Omental fat pad (tissue), 4 donors: ENCODE data around the gene DDX20. TPM values are rescaled to one million over a fixed set of nuclear protein-coding genes. Genes with fewer than 3 reads are reported as not detected.

Source experiments
- ATAC-seq: fragments of 150-250 bp; one replicate; pipeline ENCODE4 v1.9.1; 2016; ENCODE audit warnings: mild to moderate bottlenecking, moderate library complexity; ENCODE audit not compliant: low FRiP score
- DNase-seq: peaks from one replicate; pipeline ENCODE4 v3.0.0-alpha.2; 2019; ENCODE audit warnings: low spot score
- total RNA-seq, 4 donors: library from RNA; depleted of rRNA; stranded (reverse); fragments of >200 nt; gene quantifications; one replicate each; pipeline ENCODE4 v1.1.0, GENCODE V29; 2016
- TF ChIP-seq, protein P1 (sequence below), 3 donors: fragments of 450-650 bp; IDR thresholded peaks; one replicate each; pipeline ENCODE4 v1.5.1; 2016 to 2017; ENCODE audit warnings: antibody characterized with exemption in 3 of 3, mild to moderate bottlenecking in 3 of 3, moderate library complexity in 2 of 3

Gene DDX20
- total RNA-seq, 4 donors from 2014 or later, result 12.8 to 24.7 (median 21.3) TPM

DNA sequence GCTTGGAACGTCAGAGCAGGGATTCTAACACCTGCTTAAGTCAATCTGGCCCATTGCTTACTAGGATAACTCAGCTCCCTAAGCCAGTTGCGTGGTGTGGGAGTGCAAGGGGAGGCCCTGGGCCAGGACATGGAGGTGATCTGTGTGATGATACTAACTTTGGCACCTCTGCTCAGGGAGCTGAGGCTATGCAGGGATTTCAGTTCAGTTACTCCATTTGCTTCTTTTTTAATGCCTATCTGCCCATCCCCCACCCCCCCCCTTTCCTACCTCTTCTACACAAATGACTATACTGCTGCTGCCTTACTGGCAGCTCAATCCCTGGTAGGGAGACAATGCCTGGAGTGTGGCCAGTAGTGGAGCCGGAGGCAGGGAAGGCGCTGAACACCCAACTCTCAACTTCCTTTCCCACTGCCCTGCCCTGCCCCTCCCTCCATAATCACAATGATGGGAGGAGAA lies 36.0 kb upstream of the DDX20 start:
- no peak for DNase-seq
- TF ChIP-seq, protein P1, sequence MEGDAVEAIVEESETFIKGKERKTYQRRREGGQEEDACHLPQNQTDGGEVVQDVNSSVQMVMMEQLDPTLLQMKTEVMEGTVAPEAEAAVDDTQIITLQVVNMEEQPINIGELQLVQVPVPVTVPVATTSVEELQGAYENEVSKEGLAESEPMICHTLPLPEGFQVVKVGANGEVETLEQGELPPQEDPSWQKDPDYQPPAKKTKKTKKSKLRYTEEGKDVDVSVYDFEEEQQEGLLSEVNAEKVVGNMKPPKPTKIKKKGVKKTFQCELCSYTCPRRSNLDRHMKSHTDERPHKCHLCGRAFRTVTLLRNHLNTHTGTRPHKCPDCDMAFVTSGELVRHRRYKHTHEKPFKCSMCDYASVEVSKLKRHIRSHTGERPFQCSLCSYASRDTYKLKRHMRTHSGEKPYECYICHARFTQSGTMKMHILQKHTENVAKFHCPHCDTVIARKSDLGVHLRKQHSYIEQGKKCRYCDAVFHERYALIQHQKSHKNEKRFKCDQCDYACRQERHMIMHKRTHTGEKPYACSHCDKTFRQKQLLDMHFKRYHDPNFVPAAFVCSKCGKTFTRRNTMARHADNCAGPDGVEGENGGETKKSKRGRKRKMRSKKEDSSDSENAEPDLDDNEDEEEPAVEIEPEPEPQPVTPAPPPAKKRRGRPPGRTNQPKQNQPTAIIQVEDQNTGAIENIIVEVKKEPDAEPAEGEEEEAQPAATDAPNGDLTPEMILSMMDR (IDR thresholded peaks at IDR 0.05), result no peak
- ATAC-seq, result no peak

- ATAC-seq (no peak), DNase-seq (no peak)
- TF ChIP-seq, protein P1 (IDR thresholded peaks at IDR 0.05), result no peak
Measured at GRCh38 chr1:111720274-111720976, 35.3 kb upstream of the DDX20 start.

- no peak for DNase-seq
- ATAC-seq, result no peak
Measured at GRCh38 chr1:111720977-111721786, 34.5 kb upstream of the DDX20 start.

GRCh38 chr1:111723091-111723806 lies 32.5 kb upstream of the DDX20 start:
- no peak for ATAC-seq
- no peak for DNase-seq
- TF ChIP-seq, protein P1 (IDR thresholded peaks at IDR 0.05), result no peak

More at GRCh38 chr1:111720977-111721786, 34.5 kb upstream of the DDX20 start:
- TF ChIP-seq, protein P1 (IDR thresholded peaks at IDR 0.05), result no peak

DNA sequence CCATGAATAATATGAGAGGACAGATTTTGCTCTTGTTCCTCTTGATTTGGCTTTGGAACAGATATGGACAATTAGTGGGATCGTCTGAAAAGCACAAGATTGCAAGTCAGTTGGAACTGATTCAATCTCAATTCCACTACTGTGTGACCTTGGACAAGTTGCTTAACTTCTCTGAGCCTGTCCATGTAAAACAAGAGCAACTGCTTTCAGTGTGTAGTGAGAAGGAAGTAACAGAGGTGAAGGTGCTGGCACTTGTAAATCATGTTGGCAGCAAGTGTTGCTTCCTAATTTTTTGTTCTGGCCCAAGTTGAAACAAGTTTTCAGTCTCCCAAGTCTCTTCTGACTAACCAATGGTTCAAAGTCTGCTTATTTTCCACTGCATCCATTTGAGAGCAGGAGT lies 31.8 kb upstream of the DDX20 start:
- ATAC-seq, result no peak
- no peak for DNase-seq
- TF ChIP-seq, protein P1 (IDR thresholded peaks at IDR 0.05), result no peak

GRCh38 chr1:111725192-111725591 lies 30.5 kb upstream of the DDX20 start:
- ATAC-seq (no peak), DNase-seq (no peak)
- TF ChIP-seq, protein P1 (IDR thresholded peaks at IDR 0.05), result no peak
